ENCODE data around the gene EXTL1.

EXTL1 gene

DNA sequence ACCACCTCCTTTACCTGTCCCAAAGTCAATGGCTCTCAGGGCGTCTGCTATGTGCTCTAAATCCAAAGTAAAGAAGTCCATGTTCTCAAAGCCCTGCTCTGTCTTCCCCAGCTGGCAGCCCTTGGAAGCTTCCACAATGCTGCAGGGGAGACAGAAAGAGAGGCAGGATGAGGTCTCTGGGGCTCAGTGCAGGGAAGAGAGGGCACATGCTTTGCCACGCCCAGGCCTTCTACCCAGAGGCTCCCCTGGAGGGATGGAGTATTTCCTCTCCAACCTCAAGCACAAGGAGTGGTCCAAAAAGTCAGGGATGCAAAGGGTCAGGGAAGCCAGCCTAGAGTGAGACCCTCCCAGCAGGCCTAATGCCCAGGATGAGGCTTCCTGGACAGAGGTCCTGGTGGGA, 35.6 kb downstream of the EXTL1 start:
- DNase-seq (ENCODE audit: low read depth in 2 of 2) = no peak
- no peak overlapping the region for H3K4me3 ChIP-seq (replicated peaks in 1 of 2; ENCODE audit: low read depth in 2 of 2, low read length in 2 of 2)
- TF ChIP-seq, protein P1, sequence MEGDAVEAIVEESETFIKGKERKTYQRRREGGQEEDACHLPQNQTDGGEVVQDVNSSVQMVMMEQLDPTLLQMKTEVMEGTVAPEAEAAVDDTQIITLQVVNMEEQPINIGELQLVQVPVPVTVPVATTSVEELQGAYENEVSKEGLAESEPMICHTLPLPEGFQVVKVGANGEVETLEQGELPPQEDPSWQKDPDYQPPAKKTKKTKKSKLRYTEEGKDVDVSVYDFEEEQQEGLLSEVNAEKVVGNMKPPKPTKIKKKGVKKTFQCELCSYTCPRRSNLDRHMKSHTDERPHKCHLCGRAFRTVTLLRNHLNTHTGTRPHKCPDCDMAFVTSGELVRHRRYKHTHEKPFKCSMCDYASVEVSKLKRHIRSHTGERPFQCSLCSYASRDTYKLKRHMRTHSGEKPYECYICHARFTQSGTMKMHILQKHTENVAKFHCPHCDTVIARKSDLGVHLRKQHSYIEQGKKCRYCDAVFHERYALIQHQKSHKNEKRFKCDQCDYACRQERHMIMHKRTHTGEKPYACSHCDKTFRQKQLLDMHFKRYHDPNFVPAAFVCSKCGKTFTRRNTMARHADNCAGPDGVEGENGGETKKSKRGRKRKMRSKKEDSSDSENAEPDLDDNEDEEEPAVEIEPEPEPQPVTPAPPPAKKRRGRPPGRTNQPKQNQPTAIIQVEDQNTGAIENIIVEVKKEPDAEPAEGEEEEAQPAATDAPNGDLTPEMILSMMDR (IDR thresholded peaks at IDR 0.05; ENCODE audit: low read depth, low read length) = no peak

DNA sequence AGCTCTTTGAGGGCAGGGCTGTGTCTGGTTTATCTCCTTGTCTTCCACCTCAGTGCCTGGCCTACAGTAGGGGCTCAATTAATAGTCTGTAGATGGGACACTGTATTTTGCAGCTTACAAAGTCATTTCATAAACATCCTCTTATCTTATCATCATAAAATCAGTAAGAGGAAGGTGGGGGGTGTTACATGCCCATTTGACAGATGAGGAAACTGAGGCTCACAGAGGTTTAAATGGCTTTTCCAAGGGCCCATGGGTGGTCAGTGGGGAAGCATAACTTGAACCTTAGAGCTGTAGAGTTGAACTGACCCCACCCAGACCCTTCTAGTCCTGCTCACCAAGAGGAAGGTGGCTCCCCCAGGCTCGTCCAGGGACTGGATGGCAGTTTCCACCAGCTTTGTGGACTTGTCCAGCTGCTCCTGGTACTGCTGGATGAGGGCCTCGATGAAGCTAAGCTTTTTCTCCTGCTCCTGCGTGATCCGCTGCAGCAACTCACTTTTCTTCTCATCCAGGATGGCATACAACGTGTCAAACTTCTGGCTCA, 36.5 kb downstream of the EXTL1 start:
- no peak overlapping the region for H3K4me3 ChIP-seq (replicated peaks in 1 of 2; ENCODE audit: low read depth in 2 of 2, low read length in 2 of 2)
- DNase-seq (ENCODE audit: low read depth in 2 of 2) = no peak
- TF ChIP-seq, protein P1 (IDR thresholded peaks at IDR 0.05; ENCODE audit: low read depth, low read length) = no peak

DNA sequence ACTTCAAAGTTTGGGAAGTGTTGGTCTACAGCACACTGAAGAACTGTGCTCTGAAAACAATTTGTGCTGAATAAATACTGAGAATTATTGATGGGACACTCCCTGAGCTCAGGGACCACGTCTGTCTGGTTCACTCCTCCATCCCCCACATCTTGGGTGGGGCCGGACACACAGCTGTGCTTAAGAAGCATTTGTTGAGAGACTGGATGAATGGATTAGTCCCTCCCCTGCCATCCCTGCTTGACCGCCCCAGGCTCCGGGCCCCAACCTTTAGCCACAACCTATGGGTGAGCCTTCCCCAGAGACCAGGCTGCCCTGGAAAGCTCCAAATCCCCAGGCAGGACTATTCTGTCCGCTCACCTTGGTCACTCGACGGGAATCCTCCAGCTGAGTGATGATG, 38.3 kb downstream of the EXTL1 start:
- H3K4me3 ChIP-seq (replicated peaks in 1 of 2; ENCODE audit: low read depth in 2 of 2, low read length in 2 of 2) = no peak overlapping the region
- DNase-seq (ENCODE audit: low read depth in 2 of 2) = no peak
- TF ChIP-seq, protein P1 (IDR thresholded peaks at IDR 0.05; ENCODE audit: low read depth, low read length) = no peak

DNA sequence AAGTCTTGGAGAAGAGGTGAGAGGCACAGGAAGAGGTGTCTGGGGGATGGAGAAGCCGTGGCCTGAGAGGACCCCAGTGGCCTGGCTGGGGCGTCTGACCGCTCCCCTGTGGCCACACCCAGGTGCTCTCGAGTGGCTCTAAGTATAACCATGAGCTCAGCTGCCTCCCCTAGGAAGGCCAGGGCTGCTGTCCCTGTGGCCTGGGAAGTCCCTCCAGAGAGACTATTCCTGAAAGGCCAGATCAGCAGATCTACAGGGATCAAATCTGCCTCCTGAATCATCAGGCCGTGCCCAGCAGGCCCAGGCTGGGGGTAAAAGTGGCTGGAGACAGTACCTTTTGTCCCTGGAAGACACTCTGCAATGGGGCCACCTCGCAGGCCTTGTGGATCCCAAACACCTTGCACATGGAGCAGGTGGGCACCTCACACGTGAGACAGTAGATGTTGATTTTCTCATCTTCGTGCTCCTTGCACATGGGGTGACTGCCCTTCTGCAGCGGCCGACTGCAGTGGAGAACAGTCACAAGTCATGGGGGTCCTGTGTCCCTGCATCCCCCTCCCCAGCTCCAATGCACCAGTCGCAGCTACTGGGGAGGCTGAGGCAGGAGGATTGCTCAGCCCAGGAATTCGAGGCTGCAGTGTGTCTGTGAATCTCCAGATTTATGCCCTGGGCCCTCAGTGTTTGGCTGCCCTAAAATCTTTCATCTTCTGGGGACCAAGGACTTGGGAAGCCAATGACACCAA, 39.4 kb downstream of the EXTL1 start:
- TF ChIP-seq, protein P1 (IDR thresholded peaks at IDR 0.05; ENCODE audit: low read depth, low read length) = no peak
- no peak overlapping the region for H3K4me3 ChIP-seq (replicated peaks in 1 of 2; ENCODE audit: low read depth in 2 of 2, low read length in 2 of 2)
- DNase-seq (ENCODE audit: low read depth in 2 of 2) = no peak

DNA sequence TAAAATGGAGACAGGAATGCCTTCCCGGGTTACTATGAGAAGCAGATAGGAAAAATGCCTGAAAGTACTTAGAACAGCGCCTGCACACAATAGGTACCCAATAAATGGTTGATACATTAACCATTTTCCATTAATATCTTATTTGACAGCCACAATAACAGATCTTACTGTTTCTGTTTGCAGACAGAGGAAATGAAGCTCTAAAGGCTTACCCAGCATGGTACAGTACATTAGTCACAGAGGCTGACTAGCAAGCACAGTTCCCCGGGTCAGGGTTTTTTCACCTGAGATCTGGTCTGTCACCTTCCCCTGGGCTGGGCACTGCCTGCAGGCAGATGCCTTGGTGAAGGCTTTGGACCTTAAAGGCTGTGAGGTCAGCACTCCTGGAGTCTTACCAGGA, 43.0 kb downstream of the EXTL1 start:
- TF ChIP-seq, protein P1 (IDR thresholded peaks at IDR 0.05; ENCODE audit: low read depth, low read length) = no peak
- no peak for DNase-seq (ENCODE audit: low read depth in 2 of 2)
- no peak overlapping the region for H3K4me3 ChIP-seq (replicated peaks in 1 of 2; ENCODE audit: low read depth in 2 of 2, low read length in 2 of 2)

DNA sequence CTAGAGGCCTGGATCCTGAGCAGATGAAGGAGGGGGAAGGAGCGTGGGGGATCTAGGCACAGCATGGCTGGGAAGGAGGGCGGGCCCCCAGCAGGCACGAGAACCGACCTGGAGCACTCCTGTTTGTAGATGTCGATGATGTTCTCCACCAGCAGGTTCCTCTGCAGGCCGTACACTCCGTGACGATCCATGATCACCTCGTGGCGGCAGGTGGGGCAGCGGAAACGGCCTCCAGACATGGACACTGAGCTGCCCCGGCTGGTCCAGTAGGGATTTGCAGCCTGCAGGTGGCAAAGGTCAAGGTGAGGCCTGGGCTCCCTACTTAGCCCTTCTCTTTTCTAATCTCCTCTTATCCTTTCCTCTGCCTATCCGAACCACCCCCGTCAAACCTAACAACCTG, 44.6 kb downstream of the EXTL1 start:
- TF ChIP-seq, protein P1 (IDR thresholded peaks at IDR 0.05; ENCODE audit: low read depth, low read length) = no peak
- no peak for DNase-seq (ENCODE audit: low read depth in 2 of 2)
- H3K4me3 ChIP-seq (replicated peaks in 1 of 2; ENCODE audit: low read depth in 2 of 2, low read length in 2 of 2) = peak overlapping the region in 1 of 2 donors; percentile 29

Measured in cardiac fibroblast (primary cell).